Retinal pigment epithelial cell (primary cell): Measurements from ENCODE around the gene PRKAG2.

Source experiments
- DNase-seq: peaks from one replicate; pipeline ENCODE4 v3.0.0-alpha.2; 2010; ENCODE audit warnings: low read depth
- H3K4me3 ChIP-seq: 2 replicates; pipeline ENCODE4 v1.5.1; 2011; ENCODE audit warnings: mild to moderate bottlenecking, low read length, control low read depth, moderate library complexity
- TF ChIP-seq, protein P1 (sequence below): conservative IDR thresholded peaks from 2 replicates; pipeline ENCODE4 v1.5.1; 2011; ENCODE audit warnings: low read depth, low read length, control low read depth, inconsistent platforms

PRKAG2 gene

DNA sequence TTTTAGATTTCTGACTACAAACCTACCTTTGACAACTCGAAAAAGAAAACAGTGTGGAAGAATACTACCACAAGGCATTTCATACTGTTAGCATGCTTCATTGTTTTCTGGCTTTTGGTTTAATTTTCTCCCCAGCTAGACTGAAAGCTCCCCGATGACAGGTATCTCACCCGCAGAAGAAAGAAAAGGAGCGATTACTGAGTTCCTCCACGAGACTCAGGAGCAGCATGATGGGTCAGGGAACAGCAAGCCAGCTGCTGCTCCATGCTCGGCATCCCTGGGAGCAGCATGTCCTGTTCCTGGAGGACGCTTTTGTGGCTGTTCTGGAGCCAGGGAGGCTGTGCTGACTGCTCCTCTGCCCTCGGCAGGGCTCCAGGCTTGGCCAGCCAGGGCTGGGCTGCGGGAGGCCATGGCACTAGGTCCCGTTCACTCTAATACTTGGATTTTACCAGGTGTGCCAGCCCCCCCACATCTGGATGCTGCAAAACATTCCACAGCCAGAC lies 133.4 kb downstream of the PRKAG2 start:
- H3K4me3 ChIP-seq = no peak overlapping the region
- DNase-seq = no peak
- TF ChIP-seq, protein P1, sequence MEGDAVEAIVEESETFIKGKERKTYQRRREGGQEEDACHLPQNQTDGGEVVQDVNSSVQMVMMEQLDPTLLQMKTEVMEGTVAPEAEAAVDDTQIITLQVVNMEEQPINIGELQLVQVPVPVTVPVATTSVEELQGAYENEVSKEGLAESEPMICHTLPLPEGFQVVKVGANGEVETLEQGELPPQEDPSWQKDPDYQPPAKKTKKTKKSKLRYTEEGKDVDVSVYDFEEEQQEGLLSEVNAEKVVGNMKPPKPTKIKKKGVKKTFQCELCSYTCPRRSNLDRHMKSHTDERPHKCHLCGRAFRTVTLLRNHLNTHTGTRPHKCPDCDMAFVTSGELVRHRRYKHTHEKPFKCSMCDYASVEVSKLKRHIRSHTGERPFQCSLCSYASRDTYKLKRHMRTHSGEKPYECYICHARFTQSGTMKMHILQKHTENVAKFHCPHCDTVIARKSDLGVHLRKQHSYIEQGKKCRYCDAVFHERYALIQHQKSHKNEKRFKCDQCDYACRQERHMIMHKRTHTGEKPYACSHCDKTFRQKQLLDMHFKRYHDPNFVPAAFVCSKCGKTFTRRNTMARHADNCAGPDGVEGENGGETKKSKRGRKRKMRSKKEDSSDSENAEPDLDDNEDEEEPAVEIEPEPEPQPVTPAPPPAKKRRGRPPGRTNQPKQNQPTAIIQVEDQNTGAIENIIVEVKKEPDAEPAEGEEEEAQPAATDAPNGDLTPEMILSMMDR = no peak

DNA sequence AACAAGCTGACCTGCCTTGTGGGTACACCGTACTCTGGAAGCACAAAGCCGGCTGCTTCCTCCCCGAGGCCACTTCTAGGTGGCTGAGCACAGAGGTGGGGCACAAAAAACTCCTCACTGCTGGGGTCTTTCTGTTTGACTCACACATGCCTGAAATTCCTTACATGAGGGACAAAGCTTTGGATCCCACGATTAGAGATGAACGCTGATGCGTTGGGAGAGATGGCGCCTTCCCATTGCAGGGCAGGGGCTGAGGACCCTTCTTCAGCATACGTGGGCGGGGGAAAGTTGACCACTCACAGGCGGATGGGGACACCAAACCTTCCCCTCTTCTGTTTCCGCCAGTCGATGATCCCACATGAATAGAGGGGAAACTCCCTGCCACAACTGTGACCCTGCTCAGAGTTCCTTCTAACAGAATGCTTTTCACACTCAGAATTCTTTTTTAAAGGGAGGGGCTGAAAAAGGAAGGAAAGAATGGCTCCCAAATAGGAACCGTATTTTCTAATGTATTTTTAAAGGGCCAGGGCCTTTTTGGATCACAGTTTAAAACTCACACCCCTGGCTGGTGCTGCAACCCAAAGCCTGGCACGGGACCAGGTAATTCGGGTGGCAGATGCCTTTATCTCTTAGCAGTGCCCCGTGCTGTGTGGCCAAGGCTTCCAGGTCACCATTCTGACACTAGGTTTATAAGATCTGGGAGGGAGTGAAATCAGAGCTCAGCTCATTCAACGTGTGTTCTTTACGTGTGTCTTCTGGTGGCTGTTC lies 134.0 kb downstream of the PRKAG2 start:
- H3K4me3 ChIP-seq = no peak overlapping the region
- DNase-seq = no peak
- TF ChIP-seq, protein P1 = no peak

DNA sequence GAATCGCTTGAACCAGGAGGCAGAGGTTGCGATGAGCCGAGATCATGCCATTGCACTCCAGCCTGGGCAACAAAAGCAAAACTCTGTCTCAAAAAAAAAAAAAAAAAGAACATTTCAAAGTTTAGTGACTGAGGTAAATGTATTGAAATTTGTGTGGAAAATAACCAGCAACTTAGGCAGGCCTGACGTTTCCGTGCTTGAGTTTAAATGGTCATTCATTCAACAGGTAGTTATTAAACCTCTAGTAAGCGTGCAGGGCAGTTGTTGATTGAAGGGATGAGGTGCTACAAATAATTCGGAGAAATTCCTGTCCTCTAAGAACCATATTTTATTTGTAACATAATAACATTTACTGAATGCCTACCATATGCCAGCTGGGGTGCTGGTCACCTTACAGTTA lies 135.3 kb downstream of the PRKAG2 start:
- no peak overlapping the region for H3K4me3 ChIP-seq
- TF ChIP-seq, protein P1 = no peak
- DNase-seq = no peak

DNA sequence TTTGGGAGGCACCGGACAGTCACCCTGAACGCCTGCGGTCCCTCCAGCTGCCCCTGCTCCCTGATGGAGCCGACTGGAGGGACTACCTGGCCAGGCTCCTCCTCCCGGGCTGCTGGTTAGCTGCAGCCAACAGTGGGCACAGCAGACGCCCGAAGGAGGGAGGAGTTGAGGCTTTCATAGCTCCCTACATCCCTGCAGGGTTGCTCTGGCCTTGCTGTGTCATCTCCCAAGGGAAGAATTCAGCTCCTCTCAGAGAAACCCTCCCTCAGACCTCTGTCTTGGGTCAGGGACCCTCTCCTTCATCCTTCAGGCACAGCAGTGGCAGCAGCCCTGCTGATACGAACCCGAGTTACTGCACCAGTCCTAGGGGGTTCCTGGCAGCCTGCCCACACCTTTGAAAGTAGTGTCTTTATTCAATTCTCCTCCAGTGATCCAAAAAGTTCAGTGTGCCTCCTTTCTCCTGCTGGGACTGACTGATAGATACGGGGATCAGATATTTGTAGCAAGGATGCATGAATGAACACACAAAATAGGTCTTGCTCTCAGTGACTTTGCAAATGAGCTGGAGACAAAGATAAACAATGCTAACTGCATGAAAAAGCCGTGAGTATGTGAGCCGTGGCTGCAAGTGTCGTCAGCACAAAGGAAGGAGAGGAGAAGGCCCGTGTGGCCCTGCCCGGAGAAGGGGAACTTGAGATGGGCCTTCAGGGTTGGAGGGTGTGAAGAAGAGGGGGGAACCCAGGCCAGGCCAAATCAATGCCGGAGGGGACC lies 136.6 kb downstream of the PRKAG2 start:
- DNase-seq = no peak
- TF ChIP-seq, protein P1 = no peak
- no peak overlapping the region for H3K4me3 ChIP-seq

DNA sequence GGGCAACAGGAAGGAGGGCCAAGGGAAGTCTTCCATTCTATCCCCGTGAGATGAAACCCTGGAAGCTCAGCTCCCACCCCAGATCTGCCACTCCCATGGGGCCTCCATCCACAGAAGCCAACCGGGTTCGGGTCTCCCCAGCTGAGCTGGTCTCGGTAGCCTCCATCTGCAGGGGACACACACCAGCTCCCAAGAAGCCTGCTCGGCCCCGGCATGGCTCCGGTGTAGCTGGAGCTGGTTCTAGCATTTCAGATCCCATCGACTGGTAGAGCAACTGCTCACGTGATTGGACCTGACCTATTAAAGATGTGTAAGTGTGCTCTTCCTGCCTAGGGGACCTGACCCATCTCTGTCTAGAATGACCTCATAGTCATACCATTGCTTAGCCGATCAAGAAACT lies 138.0 kb downstream of the PRKAG2 start:
- TF ChIP-seq, protein P1 = no peak
- DNase-seq = no peak
- H3K4me3 ChIP-seq = no peak overlapping the region

DNA sequence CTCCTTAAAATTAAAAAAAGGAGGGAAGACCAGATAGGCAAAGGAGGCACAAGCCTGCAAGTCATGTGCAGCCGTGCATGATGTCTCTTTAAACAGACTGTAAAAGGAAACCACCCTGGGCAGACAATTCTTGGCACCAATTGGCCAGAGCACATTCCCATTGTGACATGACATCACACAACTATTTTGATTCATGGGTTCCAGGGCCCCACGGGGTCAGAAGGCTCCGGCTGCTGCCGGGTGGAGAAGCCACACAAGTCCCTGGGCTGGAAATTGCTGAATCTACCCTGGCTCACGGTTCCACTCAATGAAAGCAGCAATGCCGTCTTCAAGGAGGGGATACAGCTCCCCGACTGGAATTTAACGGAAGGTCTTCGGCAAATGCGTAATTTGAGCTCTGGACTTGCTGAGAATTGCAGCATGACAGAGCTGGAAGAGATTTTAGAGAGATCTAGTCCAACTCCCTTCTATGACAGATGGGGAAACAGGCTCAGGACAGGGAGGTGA lies 140.5 kb downstream of the PRKAG2 start:
- DNase-seq = peak; percentile 90
- peak overlapping the region; percentile 49 for H3K4me3 ChIP-seq
- TF ChIP-seq, protein P1 = peak; percentile 53
